ENCODE data around the gene NFIB. TPM values are rescaled to one million over a fixed set of nuclear protein-coding genes. Genes with fewer than 3 reads are reported as not detected.

The NFIB gene
- total RNA-seq, 1 donor from 2014 or later, result 1.5 TPM

DNA sequence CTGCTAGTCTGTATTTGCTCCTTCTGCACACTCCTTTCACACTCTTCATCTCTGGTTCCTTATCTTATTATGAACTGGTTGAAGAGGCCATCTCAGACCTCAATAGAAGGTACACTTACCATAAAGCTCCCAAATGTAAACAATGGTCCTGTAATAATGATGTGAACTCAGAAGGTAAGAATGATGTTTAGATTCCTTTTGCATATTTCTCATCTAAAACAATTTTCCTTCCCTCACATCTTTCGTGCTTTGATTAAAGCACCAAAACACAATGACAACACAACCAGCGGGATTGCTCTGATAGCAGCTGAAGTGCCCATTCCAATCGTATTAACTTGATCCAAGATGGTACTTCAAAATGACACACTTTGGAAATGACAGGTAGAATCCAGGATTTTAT lies 34.3 kb downstream of the NFIB start:
- peaks cover 1% of the 10 kb centered on the region for H3K4me1 Mint-ChIP-seq (ENCODE audit: low read depth, unreplicated experiment)
- no peak overlapping the region for H3K4me3 Mint-ChIP-seq (ENCODE audit: unreplicated experiment)
- TF ChIP-seq, protein P1, sequence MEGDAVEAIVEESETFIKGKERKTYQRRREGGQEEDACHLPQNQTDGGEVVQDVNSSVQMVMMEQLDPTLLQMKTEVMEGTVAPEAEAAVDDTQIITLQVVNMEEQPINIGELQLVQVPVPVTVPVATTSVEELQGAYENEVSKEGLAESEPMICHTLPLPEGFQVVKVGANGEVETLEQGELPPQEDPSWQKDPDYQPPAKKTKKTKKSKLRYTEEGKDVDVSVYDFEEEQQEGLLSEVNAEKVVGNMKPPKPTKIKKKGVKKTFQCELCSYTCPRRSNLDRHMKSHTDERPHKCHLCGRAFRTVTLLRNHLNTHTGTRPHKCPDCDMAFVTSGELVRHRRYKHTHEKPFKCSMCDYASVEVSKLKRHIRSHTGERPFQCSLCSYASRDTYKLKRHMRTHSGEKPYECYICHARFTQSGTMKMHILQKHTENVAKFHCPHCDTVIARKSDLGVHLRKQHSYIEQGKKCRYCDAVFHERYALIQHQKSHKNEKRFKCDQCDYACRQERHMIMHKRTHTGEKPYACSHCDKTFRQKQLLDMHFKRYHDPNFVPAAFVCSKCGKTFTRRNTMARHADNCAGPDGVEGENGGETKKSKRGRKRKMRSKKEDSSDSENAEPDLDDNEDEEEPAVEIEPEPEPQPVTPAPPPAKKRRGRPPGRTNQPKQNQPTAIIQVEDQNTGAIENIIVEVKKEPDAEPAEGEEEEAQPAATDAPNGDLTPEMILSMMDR (IDR thresholded peaks at IDR 0.05; ENCODE audit: partially characterized antibody, unreplicated experiment), result no peak
- H3K27ac Mint-ChIP-seq (ENCODE audit: unreplicated experiment), result no peak overlapping the region
- no peaks in the 10 kb centered on the region for H3K9me3 Mint-ChIP-seq (ENCODE audit: unreplicated experiment)
- H3K27me3 Mint-ChIP-seq (ENCODE audit: unreplicated experiment), result no peaks in the 10 kb centered on the region
- DNase-seq, result no peak
- no peaks in the 10 kb centered on the region for H3K36me3 Mint-ChIP-seq (ENCODE audit: unreplicated experiment)

DNA sequence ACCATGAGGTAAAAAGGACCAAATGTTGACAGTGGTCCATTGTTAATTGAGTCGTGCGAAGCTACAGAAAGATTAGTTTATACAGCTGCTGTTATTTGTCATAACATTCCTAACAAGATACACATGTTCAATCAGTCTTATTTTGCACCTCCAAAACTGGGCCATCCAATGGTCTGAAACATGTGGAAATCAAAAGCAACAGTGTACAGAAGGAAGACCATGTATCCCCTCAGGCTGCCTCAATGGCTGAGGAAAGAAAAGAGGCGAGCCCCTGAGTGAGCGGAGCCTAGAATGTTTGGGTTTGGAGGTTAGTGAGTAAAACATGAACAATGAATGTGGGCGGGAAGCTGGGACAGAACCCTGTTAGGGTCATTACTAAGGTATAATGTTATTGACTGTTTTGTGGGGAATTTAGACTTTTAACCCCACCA lies 35.6 kb downstream of the NFIB start:
- no peak for DNase-seq
- no peaks in the 10 kb centered on the region for H3K27me3 Mint-ChIP-seq (ENCODE audit: unreplicated experiment)
- H3K4me3 Mint-ChIP-seq (ENCODE audit: unreplicated experiment), result no peak overlapping the region
- H3K36me3 Mint-ChIP-seq (ENCODE audit: unreplicated experiment), result no peaks in the 10 kb centered on the region
- peaks cover 12% of the 10 kb centered on the region for H3K4me1 Mint-ChIP-seq (ENCODE audit: low read depth, unreplicated experiment)
- H3K9me3 Mint-ChIP-seq (ENCODE audit: unreplicated experiment), result peaks cover 2% of the 10 kb centered on the region
- H3K27ac Mint-ChIP-seq (ENCODE audit: unreplicated experiment), result no peak overlapping the region
- TF ChIP-seq, protein P1 (IDR thresholded peaks at IDR 0.05; ENCODE audit: partially characterized antibody, unreplicated experiment), result no peak

DNA sequence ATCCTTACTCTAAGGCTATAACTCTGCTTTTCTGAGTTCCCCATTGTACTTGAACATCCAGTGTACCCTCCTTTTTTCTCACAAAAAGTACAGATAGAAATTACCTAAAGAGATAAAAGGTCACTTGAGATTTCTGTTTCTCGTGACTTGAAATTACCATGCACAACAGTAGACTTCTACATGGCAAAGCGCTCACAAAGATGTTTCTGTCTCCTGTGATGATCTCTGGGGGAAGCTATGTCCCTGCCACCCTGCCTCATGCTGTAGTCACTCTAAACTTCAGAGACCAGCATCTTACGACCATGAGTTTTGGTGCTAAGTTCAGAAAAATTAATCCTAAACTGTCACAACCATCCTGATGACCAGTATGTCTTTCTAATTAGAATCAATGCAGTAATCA lies 36.2 kb downstream of the NFIB start:
- Mint-ChIP-seq H3K27me3 (ENCODE audit: unreplicated experiment) (no peaks in the 10 kb centered on the region), H3K9me3 (ENCODE audit: unreplicated experiment) (peaks cover 2% of the 10 kb centered on the region), H3K36me3 (ENCODE audit: unreplicated experiment) (no peaks in the 10 kb centered on the region), H3K27ac (ENCODE audit: unreplicated experiment) (no peak overlapping the region), H3K4me3 (ENCODE audit: unreplicated experiment) (no peak overlapping the region), H3K4me1 (ENCODE audit: low read depth, unreplicated experiment) (peaks cover 17% of the 10 kb centered on the region)
- no peak for DNase-seq
- TF ChIP-seq, protein P1 (IDR thresholded peaks at IDR 0.05; ENCODE audit: partially characterized antibody, unreplicated experiment), result no peak

DNA sequence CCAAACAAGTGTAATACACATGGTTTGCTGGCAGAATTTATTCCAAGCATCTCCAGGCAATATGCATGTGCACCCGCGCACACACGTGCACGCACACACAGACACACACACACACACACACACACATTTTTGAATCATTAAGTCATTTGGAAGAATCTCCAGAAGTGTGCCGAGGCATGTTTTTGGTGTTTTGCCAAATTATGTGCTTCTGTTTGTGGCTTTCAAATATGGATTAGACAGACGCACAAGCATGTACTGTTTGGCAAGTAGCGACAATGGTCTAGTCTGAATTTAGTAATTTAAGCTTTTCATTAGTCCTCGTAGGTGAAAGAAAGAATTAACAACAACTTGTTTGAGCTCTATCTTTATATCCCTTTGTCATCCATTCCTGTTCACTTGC lies 36.7 kb downstream of the NFIB start:
- no peaks in the 10 kb centered on the region for H3K27me3 Mint-ChIP-seq (ENCODE audit: unreplicated experiment)
- no peak overlapping the region for H3K4me3 Mint-ChIP-seq (ENCODE audit: unreplicated experiment)
- no peak overlapping the region for H3K27ac Mint-ChIP-seq (ENCODE audit: unreplicated experiment)
- no peak for DNase-seq
- no peaks in the 10 kb centered on the region for H3K36me3 Mint-ChIP-seq (ENCODE audit: unreplicated experiment)
- peaks cover 18% of the 10 kb centered on the region for H3K4me1 Mint-ChIP-seq (ENCODE audit: low read depth, unreplicated experiment)
- H3K9me3 Mint-ChIP-seq (ENCODE audit: unreplicated experiment), result peaks cover 2% of the 10 kb centered on the region
- TF ChIP-seq, protein P1 (IDR thresholded peaks at IDR 0.05; ENCODE audit: partially characterized antibody, unreplicated experiment), result no peak

DNA sequence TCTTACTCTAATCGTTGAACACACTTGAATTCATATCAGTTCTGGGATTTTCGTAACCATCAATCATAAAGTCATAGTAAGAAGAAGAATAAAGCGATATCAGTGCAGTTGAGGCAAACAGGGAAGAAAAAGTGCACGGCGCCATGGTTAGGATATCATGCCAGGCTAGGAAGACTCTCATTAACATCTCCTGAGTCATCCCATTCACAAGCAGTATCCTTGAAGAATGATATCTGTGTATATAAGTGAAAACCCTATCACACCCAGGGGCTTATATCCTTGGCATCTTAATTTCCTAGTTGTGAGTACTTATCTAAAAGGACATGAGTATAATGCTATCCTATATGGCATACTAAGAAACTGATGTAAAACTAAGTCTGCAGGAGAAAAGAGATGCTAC lies 38.6 kb downstream of the NFIB start:
- H3K9me3 Mint-ChIP-seq (ENCODE audit: unreplicated experiment), result peaks cover 2% of the 10 kb centered on the region
- H3K27me3 Mint-ChIP-seq (ENCODE audit: unreplicated experiment), result no peaks in the 10 kb centered on the region
- DNase-seq, result no peak
- H3K27ac Mint-ChIP-seq (ENCODE audit: unreplicated experiment), result no peak overlapping the region
- peaks cover 28% of the 10 kb centered on the region for H3K4me1 Mint-ChIP-seq (ENCODE audit: low read depth, unreplicated experiment)
- H3K36me3 Mint-ChIP-seq (ENCODE audit: unreplicated experiment), result no peaks in the 10 kb centered on the region
- H3K4me3 Mint-ChIP-seq (ENCODE audit: unreplicated experiment), result no peak overlapping the region
- TF ChIP-seq, protein P1 (IDR thresholded peaks at IDR 0.05; ENCODE audit: partially characterized antibody, unreplicated experiment), result no peak

Measured in glutamatergic neuron (in vitro differentiated cells).